NCI-H2107 treated with DMSO at 0.1 percent for 48 hours (cell line): ENCODE results near the gene CCNH.

Source experiments
- DNase-seq: peaks from one replicate; lab custom pipeline; 2025; ENCODE audit not compliant: unreplicated experiment; lab: John Stamatoyannopoulos, UW

Gene CCNH

GRCh38 chr5:87361536-87362213 is 51.1 kb downstream of the CCNH start:
- no peak for DNase-seq

GRCh38 chr5:87361031-87361445 is 51.7 kb downstream of the CCNH start:
- no peak for DNase-seq

GRCh38 chr5:87360132-87360531 is 52.6 kb downstream of the CCNH start:
- no peak for DNase-seq

GRCh38 chr5:87359106-87359505 is 53.6 kb downstream of the CCNH start:
- no peak for DNase-seq

- DNase-seq = no peak
These were observed 58.2 kb downstream of the CCNH start for GRCh38 chr5:87354496-87354895.

- no peak for DNase-seq
These were observed 64.9 kb downstream of the CCNH start for GRCh38 chr5:87347841-87348240.

- no peak for DNase-seq
These were observed 65.5 kb downstream of the CCNH start for GRCh38 chr5:87347272-87347671.
